Measurements from ENCODE around the gene PBOV1.

PBOV1 gene

DNA sequence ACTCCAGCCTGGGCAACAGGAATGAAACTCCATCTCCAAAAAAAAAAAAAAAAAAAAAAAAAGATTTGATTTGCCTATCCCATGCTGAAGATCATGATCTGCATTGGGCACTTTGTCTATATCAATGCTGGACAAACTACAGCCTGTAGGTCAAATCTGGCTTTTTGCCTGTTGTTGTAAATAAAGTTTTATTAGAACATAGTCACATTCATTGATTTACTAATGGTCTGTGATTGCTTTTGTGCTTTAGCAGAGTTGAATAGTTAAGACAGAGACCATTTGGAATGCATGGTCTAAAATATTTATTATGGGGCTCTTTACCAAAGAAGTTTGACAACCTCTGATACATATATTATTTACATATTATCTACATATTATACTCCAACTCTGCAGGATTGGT is 14.0 kb downstream of the PBOV1 start:
- no peak for DNase-seq

GRCh38 chr6:138203315-138203714 is 15.0 kb downstream of the PBOV1 start:
- no peak for DNase-seq

DNA sequence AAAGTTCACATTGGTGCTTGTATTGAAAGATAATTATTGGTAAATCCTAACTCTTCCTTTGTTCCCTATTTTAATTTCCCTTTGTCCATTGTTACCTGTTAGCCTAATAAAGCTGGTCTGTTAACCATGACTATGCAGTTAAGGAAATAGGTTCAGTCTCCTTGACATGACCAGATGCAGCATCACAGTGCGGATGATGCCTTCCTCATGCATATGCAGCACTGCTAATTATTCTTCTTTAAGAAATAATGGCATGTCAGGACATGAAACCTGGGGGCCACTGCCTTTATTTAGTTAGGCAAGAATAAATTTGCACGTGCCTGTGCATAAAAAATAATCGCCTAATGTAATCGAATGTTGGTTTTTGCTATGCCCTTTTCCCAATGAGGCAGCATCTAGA is 16.5 kb downstream of the PBOV1 start:
- no peak for DNase-seq

GRCh38 chr6:138198430-138199091 is 19.7 kb downstream of the PBOV1 start:
- no peak for DNase-seq

- DNase-seq = no peak
Observed at GRCh38 chr6:138197570-138197969, 20.7 kb downstream of the PBOV1 start.

DNA sequence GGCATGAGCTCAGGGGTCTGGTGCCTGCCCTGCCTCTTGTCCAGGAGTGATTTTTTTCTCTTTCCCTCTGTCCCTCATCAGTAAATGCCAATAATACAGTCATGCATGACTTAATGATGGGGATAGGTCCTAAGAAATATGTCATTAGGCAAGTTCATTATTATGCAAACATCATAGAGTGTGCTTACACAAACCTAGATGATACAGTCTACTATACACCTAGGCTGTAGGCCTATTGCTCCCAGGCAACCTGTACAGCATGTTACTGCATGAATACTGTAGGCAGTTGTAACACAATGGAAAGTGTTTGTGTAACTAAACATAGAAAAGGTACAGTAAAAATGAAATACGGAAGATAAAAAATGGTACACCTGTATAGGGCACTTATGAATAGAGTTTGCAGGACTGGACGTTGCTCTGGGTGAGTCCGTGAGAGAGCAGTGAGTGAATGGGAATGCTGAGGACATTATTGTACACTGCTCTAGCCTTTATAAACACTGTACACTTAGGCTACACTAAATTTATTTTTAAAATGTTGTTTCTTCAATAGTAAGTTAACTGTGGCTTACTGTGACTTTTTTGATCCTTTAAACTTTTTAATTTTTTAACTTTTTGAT is 22.1 kb downstream of the PBOV1 start:
- no peak for DNase-seq

DNA sequence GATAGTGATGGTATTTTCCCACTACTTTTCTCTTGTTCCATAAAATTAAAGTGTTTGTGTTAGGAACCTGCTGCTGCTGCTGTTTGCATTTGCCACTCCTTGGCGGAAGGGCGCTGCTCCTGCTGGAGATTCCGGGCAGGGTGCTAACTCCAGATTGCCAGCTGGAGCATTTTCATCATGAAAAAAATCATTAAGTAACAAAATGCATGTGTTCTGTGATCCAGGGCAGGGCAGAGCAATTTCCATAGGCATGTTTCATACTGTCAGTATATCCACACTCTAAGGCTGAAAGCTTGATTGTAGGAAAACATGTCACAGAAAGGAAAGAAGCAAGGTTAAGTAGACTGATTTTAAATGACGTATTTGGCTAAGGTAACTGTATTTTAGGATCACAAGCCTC is 24.0 kb downstream of the PBOV1 start:
- no peak for DNase-seq

GRCh38 chr6:138188278-138188941 is 29.9 kb downstream of the PBOV1 start:
- no peak for DNase-seq

- DNase-seq = no peak
Observed at GRCh38 chr6:138187156-138187555, 31.1 kb downstream of the PBOV1 start.

DNA sequence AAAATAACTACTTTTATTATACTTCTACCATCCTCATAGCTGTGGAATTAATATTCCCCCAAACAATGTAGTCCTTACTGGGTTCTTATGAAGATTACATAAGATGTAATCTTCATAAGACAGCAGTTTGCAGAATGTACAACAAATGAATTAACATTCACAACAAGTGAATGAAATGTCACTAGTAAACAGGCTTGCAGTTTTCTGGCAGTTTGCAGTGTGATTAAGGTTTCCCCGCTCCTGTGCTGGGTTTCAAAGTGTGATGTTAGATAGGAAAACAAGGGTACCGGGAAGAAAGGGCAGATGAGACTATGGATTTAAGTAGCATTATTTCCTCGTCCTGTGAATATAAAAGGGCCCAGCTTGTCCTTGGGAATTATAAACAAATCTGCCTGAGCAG is 34.1 kb downstream of the PBOV1 start:
- DNase-seq = no peak

- DNase-seq = no peak
Observed at GRCh38 chr6:138183790-138184134, 34.5 kb downstream of the PBOV1 start.

GRCh38 chr6:138182939-138183789 is 35.1 kb downstream of the PBOV1 start:
- no peak for DNase-seq

GRCh38 chr6:138176652-138177232 is 41.5 kb downstream of the PBOV1 start:
- DNase-seq = no peak

DNA sequence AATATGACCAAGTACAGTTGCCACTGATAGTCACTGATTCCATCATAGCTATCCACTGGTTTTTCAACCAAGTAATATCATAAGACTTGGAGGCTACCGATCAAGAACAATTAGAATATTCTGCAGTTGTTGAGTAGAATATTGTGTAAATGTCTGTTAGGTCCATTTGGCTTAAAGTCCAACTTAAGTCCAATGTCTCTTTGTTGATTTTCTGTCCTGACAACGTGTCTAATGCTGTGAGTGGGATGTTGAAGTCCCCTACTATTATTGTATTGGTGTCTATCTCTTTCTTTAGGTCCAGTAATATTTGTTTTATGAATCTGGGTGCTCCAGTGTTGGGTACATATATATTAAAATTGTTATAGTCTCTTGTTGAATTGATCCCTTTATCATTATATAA is 42.7 kb downstream of the PBOV1 start:
- DNase-seq = no peak

Measured in fibroblast of skin of back (primary cell).